BE2C (cell line): Measurements from ENCODE around the gene GNG12.

Experiments
- DNase-seq: peaks from one replicate; pipeline ENCODE4 v3.0.0-alpha.2; 2020
- H3K27me3 ChIP-seq: fragments of 250-450 bp; sonication (Bioruptor Pico); 2 replicates; pipeline ENCODE4 v1.5.1; 2020; ENCODE audit warnings: mild to moderate bottlenecking
- H3K36me3 ChIP-seq: fragments of 250-450 bp; sonication (Bioruptor Pico); 2 replicates; pipeline ENCODE4 v1.5.1; 2020; ENCODE audit warnings: mild to moderate bottlenecking
- H3K4me1 ChIP-seq: fragments of 250-450 bp; sonication (Bioruptor Pico); 2 replicates; pipeline ENCODE4 v1.5.1; 2020
- H3K4me3 ChIP-seq: 2 replicates; pipeline ENCODE4 v1.5.1; 2011; ENCODE audit warnings: low read depth, low read length
- H3K9me3 ChIP-seq: fragments of 250-450 bp; sonication (Bioruptor Pico); 2 replicates; pipeline ENCODE4 v1.5.1; 2020
- TF ChIP-seq, protein P1 (sequence below): IDR thresholded peaks from 2 replicates; pipeline ENCODE4 v1.5.1; 2012; ENCODE audit warnings: mild to moderate bottlenecking, low read depth, low read length

GNG12 gene

DNA sequence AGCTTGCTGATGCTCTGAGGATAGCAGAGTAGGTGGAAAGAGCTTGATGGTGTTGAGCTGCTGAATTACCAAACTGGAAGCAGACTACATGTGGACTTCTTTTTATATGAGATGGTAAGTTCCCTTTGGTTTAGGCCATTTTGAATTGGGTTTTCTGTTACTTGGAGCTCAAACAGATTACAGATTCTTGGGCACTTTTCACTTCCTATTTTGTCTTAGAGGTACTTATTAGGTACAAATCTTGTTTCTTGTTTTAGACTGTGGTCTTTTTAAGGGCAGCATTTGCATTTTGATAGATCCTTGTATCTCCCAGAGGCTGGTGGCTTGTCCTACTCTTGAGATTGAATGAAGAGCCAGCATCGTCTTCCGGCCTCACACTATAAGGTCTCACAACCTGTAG is 78.1 kb downstream of the GNG12 start:
- TF ChIP-seq, protein P1, sequence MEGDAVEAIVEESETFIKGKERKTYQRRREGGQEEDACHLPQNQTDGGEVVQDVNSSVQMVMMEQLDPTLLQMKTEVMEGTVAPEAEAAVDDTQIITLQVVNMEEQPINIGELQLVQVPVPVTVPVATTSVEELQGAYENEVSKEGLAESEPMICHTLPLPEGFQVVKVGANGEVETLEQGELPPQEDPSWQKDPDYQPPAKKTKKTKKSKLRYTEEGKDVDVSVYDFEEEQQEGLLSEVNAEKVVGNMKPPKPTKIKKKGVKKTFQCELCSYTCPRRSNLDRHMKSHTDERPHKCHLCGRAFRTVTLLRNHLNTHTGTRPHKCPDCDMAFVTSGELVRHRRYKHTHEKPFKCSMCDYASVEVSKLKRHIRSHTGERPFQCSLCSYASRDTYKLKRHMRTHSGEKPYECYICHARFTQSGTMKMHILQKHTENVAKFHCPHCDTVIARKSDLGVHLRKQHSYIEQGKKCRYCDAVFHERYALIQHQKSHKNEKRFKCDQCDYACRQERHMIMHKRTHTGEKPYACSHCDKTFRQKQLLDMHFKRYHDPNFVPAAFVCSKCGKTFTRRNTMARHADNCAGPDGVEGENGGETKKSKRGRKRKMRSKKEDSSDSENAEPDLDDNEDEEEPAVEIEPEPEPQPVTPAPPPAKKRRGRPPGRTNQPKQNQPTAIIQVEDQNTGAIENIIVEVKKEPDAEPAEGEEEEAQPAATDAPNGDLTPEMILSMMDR: no peak

DNA sequence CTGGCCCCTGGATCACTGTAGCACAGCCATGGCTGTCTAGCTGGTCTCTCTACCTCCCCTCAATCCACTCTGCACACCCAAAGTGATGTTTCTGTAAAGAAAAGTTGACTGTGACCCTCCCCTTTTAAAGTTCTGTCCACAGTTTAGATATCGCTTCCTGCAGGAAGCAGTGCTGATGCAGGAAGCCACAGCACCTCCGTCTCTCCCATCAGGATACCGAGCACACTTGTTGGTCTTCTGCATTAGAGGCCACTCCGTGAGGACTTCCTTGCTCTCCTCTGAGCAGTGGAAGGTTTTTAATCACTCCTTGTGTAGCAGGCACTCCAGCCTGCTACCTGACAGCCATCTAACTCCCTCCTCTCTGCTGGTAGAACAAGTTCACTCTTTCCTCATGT is 78.7 kb downstream of the GNG12 start:
- no peaks in the 10 kb centered on the region; the same call in 1 of the 2 replicates for H3K4me1 ChIP-seq
- H3K27me3 ChIP-seq: no peaks in the 10 kb centered on the region
- H3K36me3 ChIP-seq: no peaks in the 10 kb centered on the region
- H3K4me3 ChIP-seq: no peak overlapping the region
- TF ChIP-seq, protein P1: no peak
- H3K9me3 ChIP-seq: no peaks in the 10 kb centered on the region
- DNase-seq: no peak

More for the DNA sequence above, 78.1 kb downstream of the GNG12 start:
- no peak overlapping the region for H3K4me3 ChIP-seq
- no peaks in the 10 kb centered on the region for H3K9me3 ChIP-seq
- DNase-seq: no peak
- H3K36me3 ChIP-seq: no peaks in the 10 kb centered on the region
- peaks cover 3% of the 10 kb centered on the region for H3K4me1 ChIP-seq
- no peaks in the 10 kb centered on the region for H3K27me3 ChIP-seq

DNA sequence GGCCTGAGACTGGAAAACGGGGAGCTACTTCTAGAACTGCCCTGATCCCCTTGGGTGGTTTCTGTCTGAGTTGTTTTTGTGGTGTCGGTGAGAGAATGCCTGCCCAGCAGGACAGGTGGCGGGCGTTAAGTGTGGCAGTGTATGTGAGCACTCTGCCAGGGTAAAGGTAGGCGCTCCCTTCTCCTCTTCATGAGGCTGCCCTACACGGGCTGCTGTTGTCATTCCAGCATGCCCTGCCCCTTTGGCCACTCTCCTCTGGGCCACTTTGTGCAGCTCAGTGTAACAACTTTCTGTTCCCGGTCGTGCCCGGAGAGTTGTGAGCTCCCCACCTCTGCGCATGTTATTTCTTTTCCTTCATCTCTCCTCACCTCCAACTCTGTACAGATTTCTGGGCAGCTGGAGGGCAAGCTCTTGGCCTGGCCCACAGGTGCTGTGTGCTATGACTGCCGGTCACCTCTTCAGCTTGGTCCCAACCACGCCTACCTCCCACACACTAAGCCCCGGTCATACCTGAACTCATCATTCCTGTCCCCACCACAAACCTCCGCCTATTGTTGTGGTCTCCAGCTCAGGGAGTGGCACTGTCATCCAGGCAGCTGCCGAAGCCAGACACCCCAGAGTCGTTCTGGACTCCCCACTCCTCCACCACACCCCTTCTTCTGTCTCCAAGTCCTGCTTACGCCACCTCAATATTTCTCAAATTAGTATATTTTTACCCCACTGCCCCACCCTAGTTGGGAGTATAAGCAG is 79.3 kb downstream of the GNG12 start:
- Histone ChIP-seq H3K27me3 (no peaks in the 10 kb centered on the region), H3K9me3 (no peaks in the 10 kb centered on the region), H3K36me3 (no peaks in the 10 kb centered on the region), H3K4me1 (no peaks in the 10 kb centered on the region; the same call in 1 of the 2 replicates), H3K4me3 (no peak overlapping the region)
- TF ChIP-seq, protein P1: no peak
- no peak for DNase-seq

- no peak overlapping the region for H3K4me3 ChIP-seq
Measured at GRCh38 chr1:67752306-67752705, 81.0 kb downstream of the GNG12 start.

DNA sequence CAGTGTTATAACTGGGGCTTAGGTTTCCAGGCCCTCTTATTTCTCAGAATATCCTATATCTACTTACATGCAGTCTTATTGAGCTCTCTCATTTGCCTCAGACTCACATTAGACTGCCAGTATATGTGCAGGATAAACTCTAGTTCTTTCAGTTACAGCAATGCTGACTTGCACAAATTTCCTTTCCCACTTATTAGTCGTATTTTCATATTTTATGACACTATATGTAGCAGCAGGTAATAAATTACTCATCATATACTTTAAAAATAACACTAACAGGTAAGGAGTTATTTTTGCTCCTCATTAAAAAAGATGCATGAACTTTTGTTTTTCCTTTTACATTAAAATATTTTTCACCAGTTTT is 82.6 kb downstream of the GNG12 start:
- H3K36me3 ChIP-seq: no peaks in the 10 kb centered on the region
- no peaks in the 10 kb centered on the region for H3K9me3 ChIP-seq
- no peak for DNase-seq
- TF ChIP-seq, protein P1: no peak
- H3K4me3 ChIP-seq: no peak overlapping the region
- no peaks in the 10 kb centered on the region; the same call in 1 of the 2 replicates for H3K4me1 ChIP-seq
- H3K27me3 ChIP-seq: no peaks in the 10 kb centered on the region

More at GRCh38 chr1:67752306-67752705, 81.0 kb downstream of the GNG12 start:
- no peak for DNase-seq
- TF ChIP-seq, protein P1: no peak
- Histone ChIP-seq H3K27me3 (no peaks in the 10 kb centered on the region), H3K4me1 (no peaks in the 10 kb centered on the region; the same call in 1 of the 2 replicates), H3K36me3 (no peaks in the 10 kb centered on the region), H3K9me3 (no peaks in the 10 kb centered on the region)
